PC-9 (cell line): Measurements from ENCODE around the gene NECTIN3. TPM values are rescaled to one million over a fixed set of nuclear protein-coding genes. Genes with fewer than 3 reads are reported as not detected.

Experiments
- BruUV-seq: library from RNA; stranded (reverse); fragments of 400-500 nt; replicated peaks from 2 replicates; lab custom pipeline; 2021; lab: Mats Ljungman, UMichigan
- CTCF ChIA-PET: fragments of 300-600 bp; sonication (Branson Sonifier 250); formaldehyde crosslinking; loops from one replicate; lab custom pipeline; 2022; ENCODE audit warnings: antibody characterized with exemption; lab: Charles Lee
- POLR2A ChIA-PET: fragments of 300-600 bp; sonication (Branson Sonifier 250); formaldehyde crosslinking; loops from one replicate; lab custom pipeline; 2022; ENCODE audit warnings: antibody characterized with exemption; ENCODE audit not compliant: unreplicated experiment; lab: Charles Lee
- DNase-seq, 2 experiments: peaks; one replicate each; pipeline versions ENCODE4 v3.0.0 to v3.0.0-alpha.2; 2015 to 2022; ENCODE audit warnings: mixed read lengths in 1 of 2
- H2AFZ ChIP-seq: fragments of 200-600 bp; sonication (generic); 2 replicates; pipeline ENCODE4 v1.8.1; 2017; ENCODE audit warnings: antibody characterized with exemption
- H3F3A ChIP-seq: fragments of 200-600 bp; sonication (generic); 2 replicates; pipeline ENCODE4 v1.8.1; 2017; ENCODE audit warnings: antibody characterized with exemption, mild to moderate bottlenecking, low read depth; ENCODE audit not compliant: insufficient read depth
- H3K27ac ChIP-seq: fragments of 200-600 bp; sonication (generic); 2 replicates; pipeline ENCODE4 v1.6.1; 2016; ENCODE audit warnings: mixed run types
- H3K27me3 ChIP-seq: fragments of 200-600 bp; sonication (generic); 2 replicates; pipeline ENCODE4 v1.6.1; 2016; ENCODE audit warnings: low read depth, mixed run types; ENCODE audit not compliant: insufficient read depth
- H3K36me3 ChIP-seq: fragments of 200-600 bp; sonication (generic); 2 replicates; pipeline ENCODE4 v1.6.1; 2016; ENCODE audit warnings: low read depth, mixed run types
- H3K4me1 ChIP-seq: fragments of 200-600 bp; sonication (generic); replicated peaks from 2 replicates; pipeline ENCODE4 v1.6.1; 2016; ENCODE audit warnings: mixed run types; ENCODE audit not compliant: insufficient read depth
- H3K4me2 ChIP-seq: fragments of 200-600 bp; sonication (generic); 2 replicates; pipeline ENCODE4 v1.6.1; 2017; ENCODE audit warnings: mixed run types
- H3K4me3 ChIP-seq: fragments of 200-600 bp; sonication (generic); 2 replicates; pipeline ENCODE4 v1.6.1; 2016; ENCODE audit warnings: mixed run types
- H3K79me2 ChIP-seq: fragments of 200-600 bp; sonication (generic); 2 replicates; pipeline ENCODE4 v1.6.1; 2017; ENCODE audit warnings: low read depth, mixed run types
- H3K9me2 ChIP-seq: fragments of 200-600 bp; sonication (generic); 2 replicates; pipeline ENCODE4 v1.8.1; 2017; ENCODE audit warnings: mild to moderate bottlenecking; ENCODE audit not compliant: insufficient read depth
- H3K9me3 ChIP-seq: fragments of 200-600 bp; sonication (generic); 2 replicates; pipeline ENCODE4 v1.8.1; 2016; ENCODE audit warnings: low read depth; ENCODE audit not compliant: insufficient read depth
- H4K20me1 ChIP-seq: fragments of 200-600 bp; sonication (generic); 2 replicates; pipeline ENCODE4 v1.8.1; 2017; ENCODE audit not compliant: insufficient read depth
- EZH2 ChIP-seq: fragments of 200-600 bp; sonication (generic); IDR thresholded peaks from 2 replicates; pipeline ENCODE4 v1.8.0; 2017; ENCODE audit warnings: antibody characterized with exemption, low read depth
- intact Hi-C: fragments of 100-400 bp; cut with micrococcal nuclease; formaldehyde crosslinking; loops from one replicate; pipeline ENCODE4 v1.10.0; 2022; ENCODE audit not compliant: unreplicated experiment
- total RNA-seq: library from RNA; stranded (reverse); gene quantifications from 2 replicates; pipeline ENCODE4 v1.2.3, GENCODE V29; 2021
- TF ChIP-seq, protein P1 (sequence below): fragments of 200-600 bp; sonication (generic); conservative IDR thresholded peaks from 2 replicates; pipeline ENCODE4 v1.6.1; 2017; ENCODE audit warnings: mixed run types, antibody characterized with exemption, mild to moderate bottlenecking, moderate library complexity

The NECTIN3 gene
- total RNA-seq, 1 experiment from 2014 or later, result 11.9 TPM

DNA sequence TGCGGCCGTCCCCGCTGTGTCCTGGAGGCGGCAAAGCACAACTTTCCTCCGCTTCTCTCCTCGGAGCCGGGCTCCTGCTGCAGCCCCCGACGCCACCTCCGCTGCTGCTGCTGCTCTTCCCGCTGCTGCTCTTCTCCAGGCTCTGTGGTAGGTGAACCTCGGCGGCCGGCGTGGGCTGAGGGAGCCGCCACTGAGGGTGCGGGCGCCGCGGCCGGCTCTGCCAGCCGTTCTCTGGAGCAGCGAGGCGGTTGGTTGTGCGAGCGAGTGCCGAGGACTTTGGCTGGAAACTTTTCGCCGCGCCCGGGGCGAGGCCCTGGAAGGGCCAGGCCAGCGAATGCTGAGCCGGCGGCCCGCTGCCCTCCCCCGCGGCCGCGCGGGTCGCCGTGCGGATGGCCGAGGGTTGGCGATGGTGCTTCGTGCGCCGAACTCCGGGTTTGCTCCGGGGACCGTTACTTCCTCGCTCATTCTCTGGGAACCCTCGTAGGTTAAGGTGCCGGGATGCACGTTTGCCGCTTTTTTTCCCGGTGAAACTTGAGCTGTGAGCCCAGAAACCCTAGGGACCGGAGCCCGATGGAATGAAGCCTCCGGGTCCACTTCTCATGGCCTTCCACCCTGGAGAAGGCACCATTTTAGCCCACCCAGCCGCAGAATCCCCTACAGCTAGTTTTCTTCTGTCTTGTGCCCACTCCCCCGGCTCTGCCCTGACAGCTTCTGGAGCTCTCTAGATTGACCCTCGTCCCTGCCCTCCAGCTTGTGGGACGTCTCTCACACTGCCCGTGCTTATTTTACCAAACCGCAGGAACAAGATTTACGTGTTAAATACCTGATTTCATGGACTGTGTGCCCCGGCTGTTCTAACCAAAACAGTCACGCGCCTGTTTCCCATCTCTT lies 660 bp downstream of the NECTIN3 start:
- peak in 1 of 2 experiments; percentile 53 for DNase-seq
- Histone ChIP-seq H4K20me1 (no peaks in the 10 kb centered on the region), H3K36me3 (no peaks in the 10 kb centered on the region), H3K4me3 (peak overlapping the region; percentile 50), H3K27me3 (peaks cover 31% of the 10 kb centered on the region), H3K9me2 (no peaks in the 10 kb centered on the region), H3K27ac (no peak overlapping the region), H3K4me1 (peaks cover 18% of the 10 kb centered on the region), H3F3A (no peaks in the 10 kb centered on the region), H3K9me3 (no peaks in the 10 kb centered on the region), H3K4me2 (peak overlapping the region; percentile 84), H2AFZ (peak overlapping the region; percentile 79), H3K79me2 (no peaks in the 10 kb centered on the region)
- intact Hi-C loops, result loop anchor here (5.0 to 10.0 kb wide), 7 partner anchors 257 to 1797 kb away; no protein-coding TSS in a partner anchor
- POLR2A ChIA-PET, result interaction anchor here (0.6 kb wide), 3 partner anchors 45 to 591 kb away, joined by 3 to 5 read pairs (median 3); no protein-coding TSS in a partner anchor
- BruUV-seq, result no TSS peak
- TF ChIP-seq, protein P1, sequence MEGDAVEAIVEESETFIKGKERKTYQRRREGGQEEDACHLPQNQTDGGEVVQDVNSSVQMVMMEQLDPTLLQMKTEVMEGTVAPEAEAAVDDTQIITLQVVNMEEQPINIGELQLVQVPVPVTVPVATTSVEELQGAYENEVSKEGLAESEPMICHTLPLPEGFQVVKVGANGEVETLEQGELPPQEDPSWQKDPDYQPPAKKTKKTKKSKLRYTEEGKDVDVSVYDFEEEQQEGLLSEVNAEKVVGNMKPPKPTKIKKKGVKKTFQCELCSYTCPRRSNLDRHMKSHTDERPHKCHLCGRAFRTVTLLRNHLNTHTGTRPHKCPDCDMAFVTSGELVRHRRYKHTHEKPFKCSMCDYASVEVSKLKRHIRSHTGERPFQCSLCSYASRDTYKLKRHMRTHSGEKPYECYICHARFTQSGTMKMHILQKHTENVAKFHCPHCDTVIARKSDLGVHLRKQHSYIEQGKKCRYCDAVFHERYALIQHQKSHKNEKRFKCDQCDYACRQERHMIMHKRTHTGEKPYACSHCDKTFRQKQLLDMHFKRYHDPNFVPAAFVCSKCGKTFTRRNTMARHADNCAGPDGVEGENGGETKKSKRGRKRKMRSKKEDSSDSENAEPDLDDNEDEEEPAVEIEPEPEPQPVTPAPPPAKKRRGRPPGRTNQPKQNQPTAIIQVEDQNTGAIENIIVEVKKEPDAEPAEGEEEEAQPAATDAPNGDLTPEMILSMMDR, result no peak
- TF ChIP-seq EZH2, result peak; percentile 96
- CTCF ChIA-PET, result no interaction called here

DNA sequence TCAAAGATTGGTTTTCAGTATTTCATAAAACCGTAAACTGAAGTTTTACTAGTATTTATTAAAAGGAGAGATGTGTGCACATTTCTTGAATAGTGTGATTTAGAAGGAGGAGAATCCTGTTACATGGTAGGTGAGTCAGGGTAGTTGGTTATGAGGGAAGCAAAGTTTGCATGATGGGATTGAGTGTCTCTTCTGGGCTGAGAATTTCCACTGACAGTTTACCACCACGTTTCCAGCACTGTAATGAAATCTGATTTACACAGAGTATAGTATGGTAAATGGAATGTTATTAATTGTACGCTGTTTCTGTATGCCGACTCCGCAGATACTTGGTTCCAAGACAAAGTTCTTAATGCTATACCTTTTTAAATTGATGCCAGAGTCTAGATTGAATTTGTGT lies 1.6 kb downstream of the NECTIN3 start:
- H3K36me3 ChIP-seq, result no peaks in the 10 kb centered on the region
- H3K4me1 ChIP-seq, result peaks cover 18% of the 10 kb centered on the region
- POLR2A ChIA-PET, result no interaction called here
- no peaks in the 10 kb centered on the region for H3K9me3 ChIP-seq
- H3K9me2 ChIP-seq, result no peaks in the 10 kb centered on the region; the same call in 1 of the 2 replicates
- peak overlapping the region; percentile 84; the same call in 1 of the 2 replicates for H3K4me2 ChIP-seq
- no peaks in the 10 kb centered on the region for H3F3A ChIP-seq
- no peak overlapping the region for H2AFZ ChIP-seq
- H3K27me3 ChIP-seq, result peaks cover 31% of the 10 kb centered on the region
- no peak overlapping the region for H3K27ac ChIP-seq
- H4K20me1 ChIP-seq, result no peaks in the 10 kb centered on the region
- no peaks in the 10 kb centered on the region for H3K79me2 ChIP-seq
- TF ChIP-seq, protein P1, result no peak
- TF ChIP-seq EZH2, result no peak
- intact Hi-C loops, result loop anchor here (5.0 to 10.0 kb wide), 7 partner anchors 258 to 1798 kb away; no protein-coding TSS in a partner anchor
- TSS peak; percentile 41 for BruUV-seq
- no peak for DNase-seq
- CTCF ChIA-PET, result interaction anchor here (0.7 kb wide), 1 partner anchor 266 kb away, joined by 16 read pairs; no protein-coding TSS in a partner anchor
- H3K4me3 ChIP-seq, result no peak overlapping the region

GRCh38 chr3:111076732-111077131 lies 5.1 kb downstream of the NECTIN3 start:
- no peaks in the 10 kb centered on the region for H3K36me3 ChIP-seq
- H3K27ac ChIP-seq, result no peak overlapping the region
- intact Hi-C loops, result loop anchor here (10.0 kb wide), 5 partner anchors 262 to 1802 kb away; no protein-coding TSS in a partner anchor
- DNase-seq, result no peak
- no peaks in the 10 kb centered on the region for H3F3A ChIP-seq
- no peaks in the 10 kb centered on the region for H3K9me3 ChIP-seq
- H3K9me2 ChIP-seq, result no peaks in the 10 kb centered on the region; the same call in 1 of the 2 replicates
- POLR2A ChIA-PET, result interaction anchor here (0.6 kb wide), 1 partner anchor 612 kb away, joined by 3 read pairs; no protein-coding TSS in a partner anchor
- no peaks in the 10 kb centered on the region for H4K20me1 ChIP-seq
- H3K27me3 ChIP-seq, result peaks cover 31% of the 10 kb centered on the region
- H3K4me3 ChIP-seq, result no peak overlapping the region
- peaks cover 12% of the 10 kb centered on the region for H3K4me1 ChIP-seq
- no peaks in the 10 kb centered on the region for H3K79me2 ChIP-seq
- no TSS peak for BruUV-seq
- CTCF ChIA-PET, result no interaction called here
- TF ChIP-seq, protein P1, result no peak
- no peak overlapping the region for H3K4me2 ChIP-seq
- H2AFZ ChIP-seq, result no peak overlapping the region
